Measurements from ENCODE around the gene SYNGAP1.
"Not testable (repeated sequence)": the region's sequence is repeated elsewhere in the genome, so short reads cannot be mapped to it uniquely, and the experiment has no call there.

SYNGAP1 gene

DNA sequence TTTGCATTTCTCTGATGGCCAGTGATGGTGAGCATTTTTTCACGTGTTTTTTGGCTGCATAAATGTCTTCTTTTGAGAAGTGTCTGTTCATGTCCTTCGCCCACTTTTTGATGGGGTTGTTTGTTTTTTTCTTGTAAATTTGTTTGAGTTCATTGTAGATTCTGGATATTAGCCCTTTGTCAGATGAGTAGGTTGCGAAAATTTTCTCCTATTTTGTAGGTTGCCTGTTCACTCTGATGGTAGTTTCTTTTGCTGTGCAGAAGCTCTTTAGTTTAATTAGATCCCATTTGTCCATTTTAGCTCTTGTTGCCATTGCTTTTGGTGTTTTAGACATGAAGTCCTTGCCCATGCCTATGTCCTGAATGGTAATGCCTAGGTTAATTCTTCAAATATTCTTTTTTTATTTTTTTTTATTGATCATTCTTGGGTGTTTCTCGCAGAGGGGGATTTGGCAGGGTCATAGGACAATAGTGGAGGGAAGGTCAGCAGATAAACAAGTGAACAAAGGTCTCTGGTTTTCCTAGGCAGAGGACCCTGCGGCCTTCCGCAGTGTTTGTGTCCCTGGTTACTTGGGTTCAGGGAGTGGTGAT, 64.9 kb downstream of the SYNGAP1 start:
- H3K36me3 ChIP-seq (ENCODE audit: control insufficient read depth in 1 of 2, insufficient read depth in 2 of 2, low read length in 2 of 2); H3K9me3 ChIP-seq (ENCODE audit: insufficient read depth, low read depth, low read length); H3K27ac ChIP-seq (ENCODE audit: low read depth, low read length); H3K14ac ChIP-seq (ENCODE audit: low read length); H3K27me3 ChIP-seq (ENCODE audit: insufficient read depth, low read length); DNase-seq; H4K8ac ChIP-seq (ENCODE audit: low read depth, low read length); H3K23ac ChIP-seq (ENCODE audit: low read length); H3K4me2 ChIP-seq (ENCODE audit: low read length); H3K9ac ChIP-seq (ENCODE audit: low read length); H3K18ac ChIP-seq (ENCODE audit: low read length); H2BK12ac ChIP-seq (ENCODE audit: low read length); H3K79me2 ChIP-seq (ENCODE audit: control insufficient read depth, insufficient read depth, low read length, poor library complexity); H3K4me3 ChIP-seq (ENCODE audit: low read depth, low read length); H2BK120ac ChIP-seq (ENCODE audit: insufficient read depth, low read length, poor library complexity); H3K4ac ChIP-seq (ENCODE audit: low read depth, low read length); H2AK5ac ChIP-seq (ENCODE audit: low read length); H4K91ac ChIP-seq (ENCODE audit: low read depth, low read length); H3K4me1 ChIP-seq (ENCODE audit: control insufficient read depth in 1 of 2, insufficient read depth in 2 of 2, low read length in 2 of 2); H2BK5ac ChIP-seq (ENCODE audit: low read depth, low read length, poor library complexity); H3K79me1 ChIP-seq (ENCODE audit: low read length); H4K12ac ChIP-seq (ENCODE audit: low read depth, low read length); H2AFZ ChIP-seq (ENCODE audit: insufficient read depth, low read length, poor library complexity): not testable (repeated sequence)
- no CpG with 5 or more reads among the region's 6 CpGs for WGBS (ENCODE audit: extremely low coverage, insufficient coverage, insufficient read length)

- H2BK5ac ChIP-seq (ENCODE audit: low read depth, low read length, poor library complexity); H3K27ac ChIP-seq (ENCODE audit: low read depth, low read length); H3K79me2 ChIP-seq (ENCODE audit: control insufficient read depth, insufficient read depth, low read length, poor library complexity): not testable (repeated sequence)
These were observed 65.8 kb downstream of the SYNGAP1 start for GRCh38 chr6:33485680-33486079.

DNA sequence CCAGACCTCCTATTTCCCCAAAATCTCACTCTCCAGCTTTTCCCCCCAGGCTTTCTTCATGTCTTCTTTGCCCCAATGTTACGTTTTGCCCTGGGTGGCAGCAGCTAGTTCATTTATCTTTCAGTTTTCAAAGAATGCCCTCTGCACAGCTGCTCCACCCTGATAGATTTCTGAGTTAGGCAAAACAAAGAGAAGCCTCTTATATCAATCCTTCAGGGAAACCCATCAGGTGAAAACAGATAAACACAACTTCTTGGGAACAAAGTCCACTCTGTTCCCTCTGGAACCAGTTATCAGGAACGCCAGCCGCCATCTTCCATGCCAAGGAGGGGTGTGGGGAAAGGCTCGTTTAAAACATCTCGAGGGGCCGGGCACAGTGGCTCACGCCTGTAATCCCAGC, 68.5 kb downstream of the SYNGAP1 start:
- no peaks in the 10 kb centered on the region for H3K79me1 ChIP-seq (ENCODE audit: low read length)
- WGBS (ENCODE audit: extremely low coverage, insufficient coverage, insufficient read length), result no CpG with 5 or more reads among the region's 7 CpGs
- H2BK5ac ChIP-seq (ENCODE audit: low read depth, low read length, poor library complexity), result no peak overlapping the region
- no peaks in the 10 kb centered on the region for H3K36me3 ChIP-seq (ENCODE audit: control insufficient read depth in 1 of 2, insufficient read depth in 2 of 2, low read length in 2 of 2)
- no peaks in the 10 kb centered on the region for H3K79me2 ChIP-seq (ENCODE audit: control insufficient read depth, insufficient read depth, low read length, poor library complexity)
- H3K23ac ChIP-seq (ENCODE audit: low read length), result no peak overlapping the region
- H3K18ac ChIP-seq (ENCODE audit: low read length), result no peak overlapping the region
- no peaks in the 10 kb centered on the region for H3K27me3 ChIP-seq (ENCODE audit: insufficient read depth, low read length)
- no peak overlapping the region for H2BK12ac ChIP-seq (ENCODE audit: low read length)
- H4K91ac ChIP-seq (ENCODE audit: low read depth, low read length), result no peak overlapping the region
- no peak overlapping the region for H4K12ac ChIP-seq (ENCODE audit: low read depth, low read length)
- no peak overlapping the region for H2BK120ac ChIP-seq (ENCODE audit: insufficient read depth, low read length, poor library complexity)
- DNase-seq, result no peak
- no peak overlapping the region for H3K4me2 ChIP-seq (ENCODE audit: low read length)
- H3K9ac ChIP-seq (ENCODE audit: low read length), result no peak overlapping the region
- H2AFZ ChIP-seq (ENCODE audit: insufficient read depth, low read length, poor library complexity), result no peak overlapping the region
- H3K4ac ChIP-seq (ENCODE audit: low read depth, low read length), result no peak overlapping the region
- H3K4me3 ChIP-seq (ENCODE audit: low read depth, low read length), result no peak overlapping the region
- no peak overlapping the region for H2AK5ac ChIP-seq (ENCODE audit: low read length)
- H3K27ac ChIP-seq (ENCODE audit: low read depth, low read length), result no peak overlapping the region
- H3K14ac ChIP-seq (ENCODE audit: low read length), result no peak overlapping the region
- H4K8ac ChIP-seq (ENCODE audit: low read depth, low read length), result no peak overlapping the region
- H3K4me1 ChIP-seq (ENCODE audit: control insufficient read depth in 1 of 2, insufficient read depth in 2 of 2, low read length in 2 of 2), result no peaks in the 10 kb centered on the region
- H3K9me3 ChIP-seq (ENCODE audit: insufficient read depth, low read depth, low read length), result no peaks in the 10 kb centered on the region

More at GRCh38 chr6:33485680-33486079, 65.8 kb downstream of the SYNGAP1 start:
- not testable (repeated sequence) for H2AFZ ChIP-seq (ENCODE audit: insufficient read depth, low read length, poor library complexity); H3K4me3 ChIP-seq (ENCODE audit: low read depth, low read length); H3K9ac ChIP-seq (ENCODE audit: low read length); H2AK5ac ChIP-seq (ENCODE audit: low read length); H3K4me1 ChIP-seq (ENCODE audit: control insufficient read depth in 1 of 2, insufficient read depth in 2 of 2, low read length in 2 of 2); H3K79me1 ChIP-seq (ENCODE audit: low read length); DNase-seq; H3K4ac ChIP-seq (ENCODE audit: low read depth, low read length); H3K27me3 ChIP-seq (ENCODE audit: insufficient read depth, low read length); H3K9me3 ChIP-seq (ENCODE audit: insufficient read depth, low read depth, low read length); H4K12ac ChIP-seq (ENCODE audit: low read depth, low read length); H3K18ac ChIP-seq (ENCODE audit: low read length); H4K8ac ChIP-seq (ENCODE audit: low read depth, low read length); H3K14ac ChIP-seq (ENCODE audit: low read length); H4K91ac ChIP-seq (ENCODE audit: low read depth, low read length); H2BK120ac ChIP-seq (ENCODE audit: insufficient read depth, low read length, poor library complexity); H2BK12ac ChIP-seq (ENCODE audit: low read length); H3K36me3 ChIP-seq (ENCODE audit: control insufficient read depth in 1 of 2, insufficient read depth in 2 of 2, low read length in 2 of 2); H3K4me2 ChIP-seq (ENCODE audit: low read length); H3K23ac ChIP-seq (ENCODE audit: low read length)
- no CpG with 5 or more reads among the region's 25 CpGs for WGBS (ENCODE audit: extremely low coverage, insufficient coverage, insufficient read length)

GRCh38 chr6:33490198-33490597, 70.3 kb downstream of the SYNGAP1 start:
- Histone ChIP-seq H3K9ac (ENCODE audit: low read length) (no peak overlapping the region), H2BK5ac (ENCODE audit: low read depth, low read length, poor library complexity) (no peak overlapping the region), H3K79me2 (ENCODE audit: control insufficient read depth, insufficient read depth, low read length, poor library complexity) (no peaks in the 10 kb centered on the region), H3K18ac (ENCODE audit: low read length) (no peak overlapping the region), H3K4me3 (ENCODE audit: low read depth, low read length) (no peak overlapping the region), H4K91ac (ENCODE audit: low read depth, low read length) (no peak overlapping the region), H3K4me1 (ENCODE audit: control insufficient read depth in 1 of 2, insufficient read depth in 2 of 2, low read length in 2 of 2) (no peaks in the 10 kb centered on the region), H2AK5ac (ENCODE audit: low read length) (no peak overlapping the region), H3K9me3 (ENCODE audit: insufficient read depth, low read depth, low read length) (no peaks in the 10 kb centered on the region), H3K4me2 (ENCODE audit: low read length) (no peak overlapping the region), H2BK120ac (ENCODE audit: insufficient read depth, low read length, poor library complexity) (no peak overlapping the region), H2AFZ (ENCODE audit: insufficient read depth, low read length, poor library complexity) (no peak overlapping the region), H3K27ac (ENCODE audit: low read depth, low read length) (no peak overlapping the region), H2BK12ac (ENCODE audit: low read length) (no peak overlapping the region), H3K27me3 (ENCODE audit: insufficient read depth, low read length) (no peaks in the 10 kb centered on the region), H3K36me3 (ENCODE audit: control insufficient read depth in 1 of 2, insufficient read depth in 2 of 2, low read length in 2 of 2) (no peaks in the 10 kb centered on the region), H3K23ac (ENCODE audit: low read length) (no peak overlapping the region), H4K12ac (ENCODE audit: low read depth, low read length) (no peak overlapping the region), H3K14ac (ENCODE audit: low read length) (no peak overlapping the region), H3K4ac (ENCODE audit: low read depth, low read length) (no peak overlapping the region), H4K8ac (ENCODE audit: low read depth, low read length) (no peak overlapping the region), H3K79me1 (ENCODE audit: low read length) (no peaks in the 10 kb centered on the region)
- WGBS (ENCODE audit: extremely low coverage, insufficient coverage, insufficient read length), result no CpG with 5 or more reads among the region's 3 CpGs
- peak; percentile 64 to 74 for DNase-seq

Measured in trophoblast cell (in vitro differentiated cells and primary cell).